ENCODE measurements around the gene ZNF100.

GRCh38 chr19:21677696-21678418 is 89.5 kb downstream of the ZNF100 start:
- no peak for TF ChIP-seq RAD21 (IDR thresholded peaks at IDR 0.05; ENCODE audit: low read length)
- TF ChIP-seq CTCF (conservative IDR thresholded peaks at IDR 0.05; ENCODE audit: low read depth, low read length): no peak
- no peak for TF ChIP-seq POLR2A (IDR thresholded peaks at IDR 0.05; ENCODE audit: low read depth, low read length)
- TF ChIP-seq USF2 (IDR thresholded peaks at IDR 0.05; ENCODE audit: low read depth, low read length): no peak
- no peak for TF ChIP-seq MAZ (IDR thresholded peaks at IDR 0.05; ENCODE audit: borderline replicate concordance, low read depth, low read length)
- no peak for TF ChIP-seq CEBPB (IDR thresholded peaks at IDR 0.05; ENCODE audit: low read depth, low read length)
- no peak for TF ChIP-seq CHD1 (IDR thresholded peaks at IDR 0.05; ENCODE audit: low read depth, low read length)
- TF ChIP-seq BHLHE40 (IDR thresholded peaks at IDR 0.05; ENCODE audit: low read depth, low read length): no peak
- TF ChIP-seq SMC3 (IDR thresholded peaks at IDR 0.05; ENCODE audit: low read depth, low read length): no peak
- TF ChIP-seq, protein P1, sequence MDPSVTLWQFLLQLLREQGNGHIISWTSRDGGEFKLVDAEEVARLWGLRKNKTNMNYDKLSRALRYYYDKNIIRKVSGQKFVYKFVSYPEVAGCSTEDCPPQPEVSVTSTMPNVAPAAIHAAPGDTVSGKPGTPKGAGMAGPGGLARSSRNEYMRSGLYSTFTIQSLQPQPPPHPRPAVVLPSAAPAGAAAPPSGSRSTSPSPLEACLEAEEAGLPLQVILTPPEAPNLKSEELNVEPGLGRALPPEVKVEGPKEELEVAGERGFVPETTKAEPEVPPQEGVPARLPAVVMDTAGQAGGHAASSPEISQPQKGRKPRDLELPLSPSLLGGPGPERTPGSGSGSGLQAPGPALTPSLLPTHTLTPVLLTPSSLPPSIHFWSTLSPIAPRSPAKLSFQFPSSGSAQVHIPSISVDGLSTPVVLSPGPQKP (IDR thresholded peaks at IDR 0.05; ENCODE audit: borderline replicate concordance, low read depth, low read length): no peak
- TF ChIP-seq RCOR1 (IDR thresholded peaks at IDR 0.05; ENCODE audit: insufficient replicate concordance, low read length): no peak
- TF ChIP-seq MXI1 (IDR thresholded peaks at IDR 0.05; ENCODE audit: borderline replicate concordance, low read depth, low read length): no peak
